HEK293 (cell line): ENCODE results near the gene GATAD1.
"Not testable (repeated sequence)": the region's sequence is repeated elsewhere in the genome, so short reads cannot be mapped to it uniquely, and the experiment has no call there.

Experiments used
- CTCF ChIA-PET: fragments of 350-600 bp; formaldehyde crosslinking; extraction: SDS; loops from one replicate; lab custom pipeline; 2021; ENCODE audit warnings: antibody characterized with exemption; lab: Yijun Ruan, JAX
- POLR2A ChIA-PET: fragments of 300-600 bp; formaldehyde crosslinking; extraction: SDS; loops from one replicate; lab custom pipeline; 2020; ENCODE audit warnings: antibody characterized with exemption, inconsistent platforms; lab: Yijun Ruan, JAX
- H3K27ac ChIP-seq: fragments of 200-500 bp; sonication (Bioruptor generic); 2 replicates; pipeline ENCODE4 v1.5.1; 2014; ENCODE audit warnings: low read depth, low read length, control low read depth, inconsistent platforms; ENCODE audit errors: extremely low read depth
- H3K36me3 ChIP-seq, 2 experiments: fragments of 200-500 bp in 1 of 2; sonication (Bioruptor generic) in 1 of 2; 1 replicate in 1 of 2; 2 replicates in 1 of 2; pipeline ENCODE4 v1.5.1; 2014 to 2017; ENCODE audit warnings: inconsistent platforms in 2 of 2, low read length in 2 of 2; ENCODE audit not compliant: control insufficient read depth in 2 of 2, insufficient read depth in 1 of 2
- H3K4me1 ChIP-seq: fragments of 200-500 bp; sonication (Bioruptor generic); 2 replicates; pipeline ENCODE4 v1.5.1; 2014; ENCODE audit warnings: mild to moderate bottlenecking, low read length, inconsistent platforms; ENCODE audit not compliant: control insufficient read depth, insufficient read depth
- H3K4me3 ChIP-seq: 2 replicates; pipeline ENCODE4 v1.5.1; 2011; ENCODE audit warnings: low read depth, mild to moderate bottlenecking, control low read depth, low read length, moderate library complexity
- H3K9me3 ChIP-seq: fragments of 200-500 bp; sonication (Bioruptor generic); 2 replicates; pipeline ENCODE4 v1.5.1; 2014; ENCODE audit warnings: low read depth, low read length, inconsistent platforms; ENCODE audit not compliant: control insufficient read depth, insufficient read depth
- BCL11A ChIP-seq: fragments of 450-650 bp; formaldehyde crosslinking; IDR thresholded peaks from 2 replicates; pipeline ENCODE4 v1.5.1; 2016; ENCODE audit warnings: low read depth, missing biosample characterization, missing genetic modification characterization
- CTCF ChIP-seq: fragments of 450-650 bp; formaldehyde crosslinking; IDR thresholded peaks from 2 replicates; pipeline ENCODE4 v1.5.1; 2016; ENCODE audit warnings: missing biosample characterization, missing genetic modification characterization
- IKZF3 ChIP-seq: fragments of 450-650 bp; IDR thresholded peaks from 2 replicates; pipeline ENCODE4 v1.5.0; 2018; ENCODE audit warnings: missing biosample characterization, mild to moderate bottlenecking, missing genetic modification characterization, moderate library complexity
- INSM2 ChIP-seq: fragments of 450-650 bp; formaldehyde crosslinking; IDR thresholded peaks from 2 replicates; pipeline ENCODE4 v1.5.1; 2016; ENCODE audit warnings: missing biosample characterization, missing genetic modification characterization
- ZNF2 ChIP-seq: fragments of 450-650 bp; formaldehyde crosslinking; IDR thresholded peaks from 2 replicates; pipeline ENCODE4 v1.5.1; 2016; ENCODE audit warnings: missing biosample characterization, missing genetic modification characterization
- ZNF501 ChIP-seq: fragments of 450-650 bp; formaldehyde crosslinking; IDR thresholded peaks from 2 replicates; pipeline ENCODE4 v1.5.1; 2016; ENCODE audit warnings: missing biosample characterization, missing genetic modification characterization
- ZNF654 ChIP-seq: fragments of 450-650 bp; formaldehyde crosslinking; IDR thresholded peaks from 2 replicates; pipeline ENCODE4 v1.5.1; 2016; ENCODE audit warnings: low read depth, missing biosample characterization, missing genetic modification characterization
- TF ChIP-seq, protein P1 (sequence below): fragments of 450-650 bp; formaldehyde crosslinking; IDR thresholded peaks from 2 replicates; pipeline ENCODE4 v1.5.1; 2016; ENCODE audit warnings: missing biosample characterization, missing genetic modification characterization
- TF ChIP-seq, protein P2 (sequence below): fragments of 450-650 bp; formaldehyde crosslinking; IDR thresholded peaks from 2 replicates; pipeline ENCODE4 v1.5.1; 2016; ENCODE audit warnings: missing biosample characterization, missing genetic modification characterization
- TF ChIP-seq, protein P3 (sequence below): fragments of 450-650 bp; formaldehyde crosslinking; IDR thresholded peaks from 2 replicates; pipeline ENCODE4 v1.5.1; 2017; ENCODE audit warnings: missing biosample characterization, missing genetic modification characterization

Gene GATAD1

GRCh38 chr7:92437956-92438491 is 9.3 kb upstream of the GATAD1 start:
- Histone ChIP-seq H3K4me1 (no peaks in the 10 kb centered on the region), H3K4me3 (no peak overlapping the region), H3K9me3 (no peaks in the 10 kb centered on the region)
- CTCF ChIA-PET: interaction anchor here (0.6 to 2.2 kb wide), 4 partner anchors 9 to 57 kb away, joined by 3 to 9 read pairs (median 6); partner anchors contain the start of gene GATAD1
- no peak for TF ChIP-seq ZNF654
- TF ChIP-seq IKZF3 (tag by site-specific recombination): no peak
- TF ChIP-seq BCL11A (tag by site-specific recombination): no peak
- TF ChIP-seq ZNF501 (tag by site-specific recombination): no peak
- TF ChIP-seq, all 188 proteins: peak for 0
- Histone ChIP-seq H3K36me3 (no peaks in the 10 kb centered on the region), H3K27ac (no peak overlapping the region)
- POLR2A ChIA-PET: interaction anchor here (1.4 kb wide), 1 partner anchor 9 kb away, joined by 5 read pairs; the partner anchor contains the start of gene GATAD1

DNA sequence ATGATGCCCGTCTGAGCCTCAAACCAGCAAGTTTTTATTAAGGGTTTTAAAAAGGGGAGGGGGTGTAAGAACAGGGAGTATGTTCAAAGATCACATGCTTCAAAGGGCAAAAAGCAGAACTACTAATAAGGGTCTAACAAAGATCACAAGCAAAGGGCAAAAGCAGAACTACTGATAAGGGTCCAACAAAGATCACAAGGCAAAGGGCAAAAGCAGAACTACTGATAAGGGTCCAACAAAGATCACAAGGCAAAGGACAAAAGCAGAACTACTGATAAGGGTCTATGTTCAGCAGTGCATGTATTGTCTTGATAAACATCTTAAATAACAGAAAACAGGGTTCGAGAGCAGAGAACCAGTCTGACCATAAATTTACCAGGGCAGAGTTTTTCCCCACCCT is 4.6 kb upstream of the GATAD1 start:
- H3K4me3 ChIP-seq, POLR2A ChIA-PET, CTCF ChIA-PET, H3K9me3 ChIP-seq, H3K36me3 ChIP-seq, H3K27ac ChIP-seq, H3K4me1 ChIP-seq: not testable (repeated sequence)

DNA sequence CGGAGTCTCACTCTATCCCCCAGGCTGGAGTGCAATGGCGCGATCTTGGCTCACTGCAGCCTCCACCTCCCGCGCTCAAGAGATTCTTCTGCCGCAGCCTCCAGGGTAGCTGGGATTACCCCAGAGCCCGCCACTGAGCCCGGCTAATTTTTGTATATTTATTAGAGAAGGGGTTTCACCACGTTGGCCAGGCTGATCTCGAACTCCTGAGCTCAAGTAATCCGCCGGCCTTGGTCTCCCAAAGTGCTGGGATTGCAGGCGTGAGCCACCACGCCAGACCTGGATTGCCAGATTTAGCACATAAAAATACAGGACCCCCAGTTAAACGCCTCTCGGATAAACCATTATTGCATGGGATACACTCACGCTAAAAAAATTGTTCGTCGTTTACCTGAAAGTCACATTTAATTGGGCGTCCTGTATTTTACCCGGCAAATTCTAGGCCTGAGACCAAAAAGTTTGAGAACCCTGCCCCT is 375 bp upstream of the GATAD1 start:
- ChIA-PET CTCF (interaction anchor here (0.6 to 3.5 kb wide), 22 partner anchors 9 to 1132 kb away, joined by 3 to 34 read pairs (median 4); partner anchors contain the start of genes ANKIB1, KRIT1 and RBM48), POLR2A (interaction anchor here (0.7 to 2.5 kb wide), 15 partner anchors 9 to 567 kb away, joined by 3 to 22 read pairs (median 5); partner anchors contain the start of genes ANKIB1, CYP51A1, KRIT1 and LRRD1)
- no peak overlapping the region; the same call in 1 of the 2 replicates for H3K27ac ChIP-seq
- H3K4me1 ChIP-seq: no peaks in the 10 kb centered on the region
- H3K36me3 ChIP-seq: peaks cover 15 to 26% of the 10 kb centered on the region in 2 experiments; a peak in 2 of 3 replicates
- no peaks in the 10 kb centered on the region for H3K9me3 ChIP-seq
- TF ChIP-seq ZNF654 (peak; percentile 72; the same call in 1 of the 2 replicates), INSM2 (no peak)
- H3K4me3 ChIP-seq: no peak overlapping the region

DNA sequence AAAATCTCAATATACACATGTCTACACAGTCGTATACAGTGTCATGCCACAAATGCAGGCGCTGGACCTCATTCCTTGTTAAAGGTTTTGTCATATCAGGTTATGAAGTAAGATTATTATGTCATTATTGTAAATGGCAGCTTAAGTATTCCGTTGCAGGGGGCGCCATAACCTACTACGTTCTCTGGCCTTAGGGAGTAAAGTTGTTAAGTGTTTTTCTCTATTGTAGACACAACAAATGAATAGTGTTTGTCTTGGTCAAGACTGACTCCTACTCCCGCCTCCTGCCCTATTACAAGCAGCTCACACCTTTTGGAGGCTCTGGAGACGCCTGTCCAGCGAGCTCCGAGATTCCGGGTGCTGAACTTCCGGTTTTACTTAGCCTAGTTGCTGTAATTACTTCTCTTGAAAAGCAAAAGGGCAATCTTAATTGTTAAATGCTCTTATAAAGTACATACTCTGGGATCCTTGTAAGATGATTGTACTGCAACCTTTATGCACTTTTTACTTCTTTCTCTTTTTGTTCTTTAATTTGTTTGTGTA is 994 bp downstream of the GATAD1 start:
- ChIA-PET CTCF (interaction anchor here (0.6 to 3.5 kb wide), 9 partner anchors 13 to 1119 kb away, joined by 3 to 34 read pairs (median 4); no protein-coding TSS in a partner anchor), POLR2A (interaction anchor here (0.6 to 2.5 kb wide), 6 partner anchors 10 to 568 kb away, joined by 3 to 22 read pairs (median 12); partner anchors contain the start of genes ANKIB1, KRIT1, MTERF1 and PEX1)
- Histone ChIP-seq H3K27ac (peak overlapping the region; percentile 93), H3K4me1 (no peaks in the 10 kb centered on the region), H3K4me3 (peak overlapping the region; percentile 89), H3K9me3 (no peaks in the 10 kb centered on the region), H3K36me3 (peaks cover 19 to 40% of the 10 kb centered on the region in 2 experiments; a peak in 2 of 3 replicates)
- TF ChIP-seq, protein P1, sequence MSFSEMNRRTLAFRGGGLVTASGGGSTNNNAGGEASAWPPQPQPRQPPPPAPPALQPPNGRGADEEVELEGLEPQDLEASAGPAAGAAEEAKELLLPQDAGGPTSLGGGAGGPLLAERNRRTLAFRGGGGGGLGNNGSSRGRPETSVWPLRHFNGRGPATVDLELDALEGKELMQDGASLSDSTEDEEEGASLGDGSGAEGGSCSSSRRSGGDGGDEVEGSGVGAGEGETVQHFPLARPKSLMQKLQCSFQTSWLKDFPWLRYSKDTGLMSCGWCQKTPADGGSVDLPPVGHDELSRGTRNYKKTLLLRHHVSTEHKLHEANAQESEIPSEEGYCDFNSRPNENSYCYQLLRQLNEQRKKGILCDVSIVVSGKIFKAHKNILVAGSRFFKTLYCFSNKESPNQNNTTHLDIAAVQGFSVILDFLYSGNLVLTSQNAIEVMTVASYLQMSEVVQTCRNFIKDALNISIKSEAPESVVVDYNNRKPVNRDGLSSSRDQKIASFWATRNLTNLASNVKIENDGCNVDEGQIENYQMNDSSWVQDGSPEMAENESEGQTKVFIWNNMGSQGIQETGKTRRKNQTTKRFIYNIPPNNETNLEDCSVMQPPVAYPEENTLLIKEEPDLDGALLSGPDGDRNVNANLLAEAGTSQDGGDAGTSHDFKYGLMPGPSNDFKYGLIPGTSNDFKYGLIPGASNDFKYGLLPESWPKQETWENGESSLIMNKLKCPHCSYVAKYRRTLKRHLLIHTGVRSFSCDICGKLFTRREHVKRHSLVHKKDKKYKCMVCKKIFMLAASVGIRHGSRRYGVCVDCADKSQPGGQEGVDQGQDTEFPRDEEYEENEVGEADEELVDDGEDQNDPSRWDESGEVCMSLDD: no peak
- TF ChIP-seq CTCF (tag by site-specific recombination) (0 out of 2 replicates have a peak, but pooled peaks have one; percentile 40), ZNF2 (tag by site-specific recombination) (0 out of 2 replicates have a peak, but pooled peaks have one; percentile 55)
- TF ChIP-seq, protein P2, sequence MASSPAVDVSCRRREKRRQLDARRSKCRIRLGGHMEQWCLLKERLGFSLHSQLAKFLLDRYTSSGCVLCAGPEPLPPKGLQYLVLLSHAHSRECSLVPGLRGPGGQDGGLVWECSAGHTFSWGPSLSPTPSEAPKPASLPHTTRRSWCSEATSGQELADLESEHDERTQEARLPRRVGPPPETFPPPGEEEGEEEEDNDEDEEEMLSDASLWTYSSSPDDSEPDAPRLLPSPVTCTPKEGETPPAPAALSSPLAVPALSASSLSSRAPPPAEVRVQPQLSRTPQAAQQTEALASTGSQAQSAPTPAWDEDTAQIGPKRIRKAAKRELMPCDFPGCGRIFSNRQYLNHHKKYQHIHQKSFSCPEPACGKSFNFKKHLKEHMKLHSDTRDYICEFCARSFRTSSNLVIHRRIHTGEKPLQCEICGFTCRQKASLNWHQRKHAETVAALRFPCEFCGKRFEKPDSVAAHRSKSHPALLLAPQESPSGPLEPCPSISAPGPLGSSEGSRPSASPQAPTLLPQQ (tag by site-specific recombination): 0 out of 2 replicates have a peak, but pooled peaks have one; percentile 12
- TF ChIP-seq, protein P3, sequence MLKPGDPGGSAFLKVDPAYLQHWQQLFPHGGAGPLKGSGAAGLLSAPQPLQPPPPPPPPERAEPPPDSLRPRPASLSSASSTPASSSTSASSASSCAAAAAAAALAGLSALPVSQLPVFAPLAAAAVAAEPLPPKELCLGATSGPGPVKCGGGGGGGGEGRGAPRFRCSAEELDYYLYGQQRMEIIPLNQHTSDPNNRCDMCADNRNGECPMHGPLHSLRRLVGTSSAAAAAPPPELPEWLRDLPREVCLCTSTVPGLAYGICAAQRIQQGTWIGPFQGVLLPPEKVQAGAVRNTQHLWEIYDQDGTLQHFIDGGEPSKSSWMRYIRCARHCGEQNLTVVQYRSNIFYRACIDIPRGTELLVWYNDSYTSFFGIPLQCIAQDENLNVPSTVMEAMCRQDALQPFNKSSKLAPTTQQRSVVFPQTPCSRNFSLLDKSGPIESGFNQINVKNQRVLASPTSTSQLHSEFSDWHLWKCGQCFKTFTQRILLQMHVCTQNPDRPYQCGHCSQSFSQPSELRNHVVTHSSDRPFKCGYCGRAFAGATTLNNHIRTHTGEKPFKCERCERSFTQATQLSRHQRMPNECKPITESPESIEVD (tag by site-specific recombination): 0 out of 2 replicates have a peak, but pooled peaks have one; percentile 28
